ENCODE results near the gene GRHL1. TPM values are rescaled to one million over a fixed set of nuclear protein-coding genes. Genes with fewer than 3 reads are reported as not detected.

GRHL1 gene
- total and polyA plus RNA-seq, 2 experiments from 2014 or later: 2.9 to 4.2 TPM

DNA sequence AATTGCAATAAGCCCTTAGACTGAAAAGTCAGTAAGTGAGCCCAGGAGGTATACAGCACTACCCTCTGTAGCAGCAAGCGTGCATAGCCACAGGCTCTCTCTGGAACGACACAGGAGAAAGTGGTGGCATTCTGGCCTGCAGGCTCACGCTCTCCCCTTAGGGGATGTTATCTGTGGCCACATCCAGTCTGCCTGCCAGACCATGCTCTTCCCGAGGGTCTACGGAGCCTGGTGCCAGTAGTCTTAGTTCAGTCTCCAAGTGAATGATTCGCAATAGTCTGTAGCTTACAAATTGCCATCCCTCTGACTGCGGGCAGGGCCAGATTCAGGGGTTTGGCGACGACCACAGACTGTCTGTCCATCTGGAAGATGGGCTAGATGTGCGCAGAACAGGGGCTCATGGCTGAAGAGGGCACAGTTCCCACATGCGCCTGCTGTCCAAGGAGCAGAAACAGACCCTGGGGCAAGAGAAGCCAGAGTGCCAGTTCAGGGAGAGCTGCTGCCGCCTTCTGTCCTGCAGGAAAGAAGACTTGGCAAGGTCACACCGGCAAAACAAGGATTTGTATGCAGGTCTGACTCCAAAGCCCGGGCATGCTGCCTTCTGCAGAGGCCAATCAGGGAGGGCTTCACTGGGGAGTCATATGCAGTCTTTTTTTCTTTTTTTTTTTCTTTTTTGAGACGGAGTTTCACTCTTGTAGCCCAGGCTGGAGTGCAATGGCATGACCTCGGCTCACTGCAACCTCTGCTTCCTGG lies 88.3 kb downstream of the GRHL1 start:
- no peaks in the 10 kb centered on the region for H3K36me3 ChIP-seq (ENCODE audit: insufficient read depth)
- Mint-ChIP-seq H3K4me3 (no peak overlapping the region), H3K27me3 (ENCODE audit: insufficient read depth, low read depth, poor library complexity) (peaks cover 40% of the 10 kb centered on the region), H3K27ac (no peak overlapping the region), H3K9me3 (peaks cover 8% of the 10 kb centered on the region), H3K36me3 (ENCODE audit: low read depth) (peaks cover 10% of the 10 kb centered on the region), H3K4me1 (peaks cover 3% of the 10 kb centered on the region; the same call in 1 of the 3 replicates)
- TF ChIP-seq ZNF462 (CRISPR knock-in tag; IDR thresholded peaks at IDR 0.05) (no peak), ZNF114 (CRISPR knock-in tag; IDR thresholded peaks at IDR 0.05) (no peak), STAT1 (IDR thresholded peaks at IDR 0.05; ENCODE audit: unreplicated experiment) (no peak), ZNF331 (CRISPR knock-in tag; IDR thresholded peaks at IDR 0.05; ENCODE audit: low read depth) (no peak), REST (IDR thresholded peaks at IDR 0.05; ENCODE audit: unreplicated experiment) (no peak), EZH2phosphoT487 (IDR thresholded peaks at IDR 0.05; ENCODE audit: unreplicated experiment) (no peak), JUNB (IDR thresholded peaks at IDR 0.05; ENCODE audit: unreplicated experiment) (no peak), EZH2 (IDR thresholded peaks at IDR 0.05; ENCODE audit: low read depth, unreplicated experiment) (no peak), POLR2AphosphoS5 (IDR thresholded peaks at IDR 0.05; ENCODE audit: low read depth) (no peak), CREB1 (CRISPR knock-in tag; IDR thresholded peaks at IDR 0.05; ENCODE audit: low read depth) (no peak), ETS1 (IDR thresholded peaks at IDR 0.05) (no peak), NANOG (IDR thresholded peaks at IDR 0.05; ENCODE audit: borderline replicate concordance) (no peak)
- TF ChIP-seq, protein P1, sequence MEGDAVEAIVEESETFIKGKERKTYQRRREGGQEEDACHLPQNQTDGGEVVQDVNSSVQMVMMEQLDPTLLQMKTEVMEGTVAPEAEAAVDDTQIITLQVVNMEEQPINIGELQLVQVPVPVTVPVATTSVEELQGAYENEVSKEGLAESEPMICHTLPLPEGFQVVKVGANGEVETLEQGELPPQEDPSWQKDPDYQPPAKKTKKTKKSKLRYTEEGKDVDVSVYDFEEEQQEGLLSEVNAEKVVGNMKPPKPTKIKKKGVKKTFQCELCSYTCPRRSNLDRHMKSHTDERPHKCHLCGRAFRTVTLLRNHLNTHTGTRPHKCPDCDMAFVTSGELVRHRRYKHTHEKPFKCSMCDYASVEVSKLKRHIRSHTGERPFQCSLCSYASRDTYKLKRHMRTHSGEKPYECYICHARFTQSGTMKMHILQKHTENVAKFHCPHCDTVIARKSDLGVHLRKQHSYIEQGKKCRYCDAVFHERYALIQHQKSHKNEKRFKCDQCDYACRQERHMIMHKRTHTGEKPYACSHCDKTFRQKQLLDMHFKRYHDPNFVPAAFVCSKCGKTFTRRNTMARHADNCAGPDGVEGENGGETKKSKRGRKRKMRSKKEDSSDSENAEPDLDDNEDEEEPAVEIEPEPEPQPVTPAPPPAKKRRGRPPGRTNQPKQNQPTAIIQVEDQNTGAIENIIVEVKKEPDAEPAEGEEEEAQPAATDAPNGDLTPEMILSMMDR (conservative IDR thresholded peaks at IDR 0.05; ENCODE audit: low read depth in 2 of 2): no peak
- H3K27ac ChIP-seq (ENCODE audit: low read depth): no peak overlapping the region
- 0 out of 2 replicates have a peak, but pooled peaks cover 2% of the 10 kb centered on the region for H4K20me1 ChIP-seq (replicated peaks; ENCODE audit: insufficient read depth)
- peaks cover 22% of the 10 kb centered on the region for H3K27me3 ChIP-seq (ENCODE audit: insufficient read depth)
- H2AFZ ChIP-seq: no peak overlapping the region
- ATAC-seq: no peak
- H3K9me2 ChIP-seq (ENCODE audit: insufficient read depth): no peaks in the 10 kb centered on the region
- H3K4me3 ChIP-seq: no peak overlapping the region
- H3K4me1 ChIP-seq (ENCODE audit: insufficient read depth): peaks cover 6% of the 10 kb centered on the region
- H3F3A ChIP-seq (replicated peaks; ENCODE audit: low read depth): 0 out of 2 replicates have a peak, but pooled peaks cover 5% of the 10 kb centered on the region
- DNase-seq (ENCODE audit: low spot score): no peak
- no peak overlapping the region for H3K4me2 ChIP-seq
- no peaks in the 10 kb centered on the region for H3K79me2 ChIP-seq (replicated peaks; ENCODE audit: insufficient read depth)
